Astrocyte of the spinal cord (primary cell): Measurements from ENCODE around the gene TPRA1.
A peak's percentile ranks its signal among the peaks of the same experiment; 100 is the strongest.

Experiments used
- DNase-seq: peaks from one replicate; pipeline ENCODE4 v3.0.0; 2011; ENCODE audit warnings: low read depth, low spot score
- H3K4me3 ChIP-seq: 2 replicates; pipeline ENCODE4 v1.5.1; 2011; ENCODE audit warnings: low read depth, mild to moderate bottlenecking, low read length, moderate library complexity
- in situ Hi-C: cut with HindIII; loops from 2 replicates; pipeline ENCODE4 v1.10.0; 2017; ENCODE audit warnings: low sequenced_read_pairs
- TF ChIP-seq, protein P1 (sequence below): IDR thresholded peaks from 2 replicates; pipeline ENCODE4 v1.5.1; 2012; ENCODE audit warnings: low read depth, mild to moderate bottlenecking, low read length, inconsistent platforms

The TPRA1 gene

DNA sequence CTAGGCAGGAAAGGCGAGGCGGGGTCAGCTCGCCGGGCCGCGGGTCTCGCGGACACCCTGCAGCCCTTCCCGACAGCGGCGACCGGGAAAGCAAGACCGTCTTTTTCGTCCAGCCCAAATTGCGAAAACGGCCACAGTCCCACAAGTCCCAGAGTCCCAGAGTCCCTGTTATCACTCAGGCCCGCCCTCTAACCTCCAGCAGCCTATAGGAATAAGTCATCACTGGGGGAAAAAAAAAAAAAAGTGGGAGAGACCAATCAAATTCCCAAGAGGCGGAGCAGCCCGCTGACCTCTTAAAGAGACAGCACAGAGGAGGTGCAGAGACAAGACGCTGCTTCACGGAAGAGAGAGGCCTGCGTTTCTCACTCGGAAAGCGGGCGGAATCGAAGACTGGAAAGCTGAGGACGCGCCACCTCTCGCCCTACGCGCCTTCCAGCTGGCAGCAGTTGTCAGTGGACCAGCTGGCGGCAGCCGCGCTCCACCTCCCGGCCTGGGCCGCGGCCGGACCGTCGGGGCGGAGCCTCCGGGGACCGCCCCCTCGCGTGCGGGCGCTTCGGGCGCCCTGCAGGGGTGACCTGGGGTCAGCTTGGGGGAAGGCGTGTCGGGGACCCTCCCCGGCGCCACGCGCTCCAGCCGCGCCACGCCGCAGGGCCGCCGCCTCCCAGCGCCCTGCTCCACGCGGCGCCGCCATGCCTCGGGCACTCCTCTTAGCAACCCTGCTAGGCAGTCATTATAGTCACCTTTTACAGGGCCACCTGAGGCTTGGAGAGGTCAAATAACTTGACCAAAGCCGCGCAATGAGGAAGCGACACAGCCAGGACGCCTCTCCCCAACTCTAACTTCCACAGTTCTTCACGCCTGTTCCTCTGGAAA, at the start of gene TPRA1:
Gene TPRA1 (minus strand): TSS at position 141 of the 873 bp plus-strand sequence. CDS start 10,587 bp downstream, outside the sequence.
- in situ Hi-C loops, result no loop called here
- H3K4me3 ChIP-seq, result peak within 1 kb of the TSS; percentile 80
- TF ChIP-seq, protein P1, sequence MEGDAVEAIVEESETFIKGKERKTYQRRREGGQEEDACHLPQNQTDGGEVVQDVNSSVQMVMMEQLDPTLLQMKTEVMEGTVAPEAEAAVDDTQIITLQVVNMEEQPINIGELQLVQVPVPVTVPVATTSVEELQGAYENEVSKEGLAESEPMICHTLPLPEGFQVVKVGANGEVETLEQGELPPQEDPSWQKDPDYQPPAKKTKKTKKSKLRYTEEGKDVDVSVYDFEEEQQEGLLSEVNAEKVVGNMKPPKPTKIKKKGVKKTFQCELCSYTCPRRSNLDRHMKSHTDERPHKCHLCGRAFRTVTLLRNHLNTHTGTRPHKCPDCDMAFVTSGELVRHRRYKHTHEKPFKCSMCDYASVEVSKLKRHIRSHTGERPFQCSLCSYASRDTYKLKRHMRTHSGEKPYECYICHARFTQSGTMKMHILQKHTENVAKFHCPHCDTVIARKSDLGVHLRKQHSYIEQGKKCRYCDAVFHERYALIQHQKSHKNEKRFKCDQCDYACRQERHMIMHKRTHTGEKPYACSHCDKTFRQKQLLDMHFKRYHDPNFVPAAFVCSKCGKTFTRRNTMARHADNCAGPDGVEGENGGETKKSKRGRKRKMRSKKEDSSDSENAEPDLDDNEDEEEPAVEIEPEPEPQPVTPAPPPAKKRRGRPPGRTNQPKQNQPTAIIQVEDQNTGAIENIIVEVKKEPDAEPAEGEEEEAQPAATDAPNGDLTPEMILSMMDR, result no peak
- peak; percentile 98 for DNase-seq

DNA sequence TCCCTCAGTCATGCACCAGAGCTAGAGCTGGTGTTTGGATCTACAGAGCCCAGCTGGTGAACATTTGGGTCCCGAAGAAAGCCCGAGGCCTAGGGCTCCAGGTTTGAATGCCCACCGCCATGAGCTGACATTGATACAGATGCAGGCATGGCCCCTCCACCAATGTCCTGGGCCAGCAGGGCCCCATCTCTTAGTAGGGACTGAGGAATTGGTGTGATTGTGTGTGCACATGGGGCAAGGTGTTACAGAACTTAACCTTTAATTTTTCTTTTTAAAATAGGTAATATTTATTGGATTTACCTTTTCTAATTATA, 49.5 kb upstream of the TPRA1 start:
- in situ Hi-C loops, result no loop called here
- TF ChIP-seq, protein P1, result no peak
- H3K4me3 ChIP-seq, result no peak overlapping the region
- DNase-seq, result no peak

DNA sequence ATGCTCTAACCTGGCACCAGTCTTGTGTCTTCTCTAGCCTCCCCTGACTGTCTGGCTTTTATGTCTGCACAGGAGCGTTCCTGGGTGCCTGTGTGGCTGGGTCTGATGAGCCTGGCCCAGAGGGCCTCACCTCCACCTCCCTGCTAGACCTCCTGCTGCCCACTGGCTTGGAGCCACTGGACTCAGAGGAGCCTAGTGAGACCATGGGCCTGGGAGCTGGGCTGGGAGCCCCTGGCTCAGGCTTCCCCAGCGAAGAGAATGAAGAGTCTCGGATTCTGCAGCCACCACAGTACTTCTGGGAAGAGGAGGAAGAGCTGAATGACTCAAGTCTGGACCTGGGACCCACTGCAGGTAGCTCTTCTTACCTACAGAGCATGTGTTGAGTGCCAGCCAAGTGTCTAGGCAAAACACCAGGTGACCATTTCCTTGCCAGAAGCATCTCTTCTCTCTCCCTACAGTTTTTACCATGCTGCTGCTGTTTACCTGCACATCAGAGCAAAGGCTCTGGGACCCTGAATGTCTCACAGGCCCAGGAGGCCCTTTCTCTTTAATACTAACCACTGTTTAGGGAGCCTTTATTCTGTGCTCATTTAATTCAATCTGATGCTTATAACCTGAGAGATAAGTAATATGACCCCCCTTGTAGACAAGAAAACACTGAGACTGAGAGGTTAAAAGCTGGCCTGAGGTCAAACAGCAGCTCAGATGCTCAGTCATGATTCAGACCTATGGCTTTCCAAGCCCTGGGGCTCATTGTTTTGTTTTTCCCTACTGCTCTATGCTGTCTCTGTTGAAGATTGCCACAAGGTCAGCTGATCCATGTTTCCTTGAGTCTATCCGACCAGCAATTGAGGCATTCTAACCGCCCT, 48.9 kb upstream of the TPRA1 start:
- H3K4me3 ChIP-seq, result no peak overlapping the region
- TF ChIP-seq, protein P1, result no peak
- in situ Hi-C loops, result no loop called here
- DNase-seq, result no peak

DNA sequence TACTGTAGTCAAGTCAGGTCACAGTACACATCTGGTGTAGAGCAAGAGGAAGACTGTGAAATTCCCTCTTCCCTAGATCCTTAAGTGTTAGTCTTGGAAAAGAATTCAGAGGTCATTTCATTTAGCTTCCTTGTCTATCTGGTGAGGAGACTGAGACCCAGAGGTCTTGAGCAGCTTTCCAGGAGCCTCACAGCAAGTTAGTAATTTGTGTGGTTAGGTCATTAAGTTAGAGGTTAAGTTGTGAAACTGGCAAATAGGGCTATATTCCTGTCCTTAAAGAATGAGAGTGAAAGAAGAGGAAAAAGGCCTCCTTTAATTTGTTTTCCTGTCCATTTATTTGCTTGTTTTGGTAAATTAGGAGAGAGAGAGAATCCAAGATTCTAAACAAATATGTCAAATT, 47.4 kb upstream of the TPRA1 start:
- in situ Hi-C loops, result no loop called here
- no peak overlapping the region for H3K4me3 ChIP-seq
- TF ChIP-seq, protein P1, result no peak
- no peak for DNase-seq

DNA sequence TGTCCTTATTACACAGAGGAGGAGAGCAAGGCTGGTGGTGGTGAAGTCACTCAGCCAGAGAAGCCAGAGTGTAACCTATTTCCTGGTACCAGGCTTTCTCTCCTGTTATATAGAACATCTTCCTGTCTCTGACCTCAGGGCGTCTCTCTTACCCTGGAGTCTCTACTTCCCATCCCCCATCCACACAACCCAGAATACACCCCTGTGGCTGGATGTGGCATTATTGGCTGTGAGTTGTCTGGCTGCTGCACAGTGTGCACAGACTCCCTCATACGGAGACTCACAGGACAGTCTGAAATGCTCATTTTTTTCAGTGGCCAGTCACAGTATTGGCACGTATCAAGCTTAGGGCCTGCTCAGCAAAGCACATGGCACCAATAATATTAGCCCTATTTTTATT, 47.0 kb upstream of the TPRA1 start:
- in situ Hi-C loops, result no loop called here
- TF ChIP-seq, protein P1, result no peak
- no peak overlapping the region for H3K4me3 ChIP-seq
- no peak for DNase-seq

DNA sequence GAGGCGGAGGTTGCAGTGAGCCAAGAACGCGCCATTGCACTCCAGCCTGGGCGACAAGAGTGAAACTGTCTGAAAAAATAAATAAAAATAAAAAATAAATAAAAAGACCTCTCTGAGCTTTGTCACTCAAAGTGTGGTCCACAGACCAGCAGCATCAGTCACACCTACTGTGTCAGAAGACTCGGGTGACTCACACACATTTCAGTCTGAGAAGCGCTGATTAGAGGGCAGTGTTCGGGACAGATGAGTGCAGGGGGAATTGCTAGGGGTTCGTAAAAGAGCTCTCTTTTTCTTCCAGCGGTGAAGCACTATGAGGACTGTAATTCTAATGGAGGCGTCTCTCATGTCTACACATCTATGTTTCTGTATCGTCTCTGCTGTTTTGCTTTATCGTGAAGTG, 44.1 kb upstream of the TPRA1 start:
- in situ Hi-C loops, result no loop called here
- H3K4me3 ChIP-seq, result no peak overlapping the region
- TF ChIP-seq, protein P1, result no peak
- DNase-seq, result no peak
